Measurements from ENCODE around the gene PKP2. TPM values are rescaled to one million over a fixed set of nuclear protein-coding genes. Genes with fewer than 3 reads are reported as not detected.

PKP2 gene
- total and polyA plus RNA-seq, 2 donors from 2014 or later: 4.3 to 7.6 TPM

DNA sequence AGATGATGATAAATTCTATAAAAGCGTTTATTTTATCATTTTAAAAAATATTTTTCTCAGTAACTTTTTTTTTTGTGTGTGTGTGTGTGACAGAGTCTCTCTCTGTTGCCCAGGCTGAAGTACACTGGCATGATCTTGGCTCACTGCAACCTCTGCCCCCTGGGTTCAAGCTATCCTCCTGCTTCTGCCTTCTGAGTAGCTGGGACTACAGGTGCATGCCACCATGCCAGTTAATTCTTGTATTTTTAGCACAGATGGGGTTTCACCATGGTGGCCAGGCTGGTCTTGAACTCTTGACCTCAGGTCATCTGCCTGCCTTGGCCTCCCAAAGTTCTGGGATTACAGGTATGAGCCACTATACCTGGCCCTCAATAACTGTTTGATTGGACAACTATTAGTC lies 37.2 kb downstream of the PKP2 start:
- H3K27me3 ChIP-seq (ENCODE audit: control insufficient read depth, insufficient read depth, low read length): no peaks in the 10 kb centered on the region
- intact Hi-C loops (cut with DNase I): no loop called here
- H3K4me1 ChIP-seq (ENCODE audit: control insufficient read depth in 2 of 3, insufficient read depth in 2 of 3, low read depth in 1 of 3, low read length in 3 of 3): no peaks in the 10 kb centered on the region
- no peak for FAIRE-seq
- DNase-seq: no peak
- H3K4me3 ChIP-seq (ENCODE audit: low read length in 3 of 3): no peak overlapping the region
- H3K27ac ChIP-seq (ENCODE audit: low read depth in 2 of 2, low read length in 2 of 2): no peak overlapping the region
- no peaks in the 10 kb centered on the region for H3K9me3 ChIP-seq (ENCODE audit: control insufficient read depth in 2 of 3, insufficient read depth in 1 of 3, low read length in 3 of 3)
- TF ChIP-seq, protein P1, sequence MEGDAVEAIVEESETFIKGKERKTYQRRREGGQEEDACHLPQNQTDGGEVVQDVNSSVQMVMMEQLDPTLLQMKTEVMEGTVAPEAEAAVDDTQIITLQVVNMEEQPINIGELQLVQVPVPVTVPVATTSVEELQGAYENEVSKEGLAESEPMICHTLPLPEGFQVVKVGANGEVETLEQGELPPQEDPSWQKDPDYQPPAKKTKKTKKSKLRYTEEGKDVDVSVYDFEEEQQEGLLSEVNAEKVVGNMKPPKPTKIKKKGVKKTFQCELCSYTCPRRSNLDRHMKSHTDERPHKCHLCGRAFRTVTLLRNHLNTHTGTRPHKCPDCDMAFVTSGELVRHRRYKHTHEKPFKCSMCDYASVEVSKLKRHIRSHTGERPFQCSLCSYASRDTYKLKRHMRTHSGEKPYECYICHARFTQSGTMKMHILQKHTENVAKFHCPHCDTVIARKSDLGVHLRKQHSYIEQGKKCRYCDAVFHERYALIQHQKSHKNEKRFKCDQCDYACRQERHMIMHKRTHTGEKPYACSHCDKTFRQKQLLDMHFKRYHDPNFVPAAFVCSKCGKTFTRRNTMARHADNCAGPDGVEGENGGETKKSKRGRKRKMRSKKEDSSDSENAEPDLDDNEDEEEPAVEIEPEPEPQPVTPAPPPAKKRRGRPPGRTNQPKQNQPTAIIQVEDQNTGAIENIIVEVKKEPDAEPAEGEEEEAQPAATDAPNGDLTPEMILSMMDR (IDR thresholded peaks at IDR 0.05; ENCODE audit: borderline replicate concordance, extremely low read depth, insufficient read depth): no peak
- no peaks in the 10 kb centered on the region for H3K36me3 ChIP-seq (ENCODE audit: control insufficient read depth in 2 of 3, insufficient read depth in 3 of 3, low read length in 3 of 3)
- H3K9ac ChIP-seq (ENCODE audit: low read length in 3 of 3): no peak overlapping the region

DNA sequence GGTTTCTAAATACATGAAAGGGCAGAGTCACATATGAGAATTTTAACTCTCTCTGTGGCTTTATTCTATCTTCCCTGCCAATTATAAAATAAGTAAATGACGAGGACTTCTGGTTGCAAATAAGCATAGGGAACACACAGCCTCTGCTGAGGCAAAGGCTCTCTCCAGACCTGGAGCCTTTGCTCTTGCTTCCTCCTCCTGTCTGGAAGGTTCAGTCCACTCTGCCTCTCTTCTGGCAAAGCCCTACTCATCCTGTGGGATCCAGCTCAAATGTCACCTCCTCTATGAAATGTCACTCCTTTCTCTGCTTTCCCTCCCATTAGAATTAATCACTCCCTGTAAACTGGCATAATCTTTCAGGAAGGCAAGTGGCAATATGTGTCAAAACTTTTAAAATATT lies 41.9 kb downstream of the PKP2 start:
- FAIRE-seq (no peak), DNase-seq (no peak)
- H3K4me1 ChIP-seq (ENCODE audit: control insufficient read depth in 2 of 3, insufficient read depth in 2 of 3, low read depth in 1 of 3, low read length in 3 of 3): no peaks in the 10 kb centered on the region
- intact Hi-C loops (cut with DNase I): no loop called here
- H3K9me3 ChIP-seq (ENCODE audit: control insufficient read depth in 2 of 3, insufficient read depth in 1 of 3, low read length in 3 of 3): no peaks in the 10 kb centered on the region
- no peaks in the 10 kb centered on the region for H3K36me3 ChIP-seq (ENCODE audit: control insufficient read depth in 2 of 3, insufficient read depth in 3 of 3, low read length in 3 of 3)
- H3K9ac ChIP-seq (ENCODE audit: low read length in 3 of 3): no peak overlapping the region
- H3K27me3 ChIP-seq (ENCODE audit: control insufficient read depth, insufficient read depth, low read length): no peaks in the 10 kb centered on the region
- no peak overlapping the region for H3K27ac ChIP-seq (ENCODE audit: low read depth in 2 of 2, low read length in 2 of 2)
- no peak overlapping the region for H3K4me3 ChIP-seq (ENCODE audit: low read length in 3 of 3)
- TF ChIP-seq, protein P1 (IDR thresholded peaks at IDR 0.05; ENCODE audit: borderline replicate concordance, extremely low read depth, insufficient read depth): no peak

DNA sequence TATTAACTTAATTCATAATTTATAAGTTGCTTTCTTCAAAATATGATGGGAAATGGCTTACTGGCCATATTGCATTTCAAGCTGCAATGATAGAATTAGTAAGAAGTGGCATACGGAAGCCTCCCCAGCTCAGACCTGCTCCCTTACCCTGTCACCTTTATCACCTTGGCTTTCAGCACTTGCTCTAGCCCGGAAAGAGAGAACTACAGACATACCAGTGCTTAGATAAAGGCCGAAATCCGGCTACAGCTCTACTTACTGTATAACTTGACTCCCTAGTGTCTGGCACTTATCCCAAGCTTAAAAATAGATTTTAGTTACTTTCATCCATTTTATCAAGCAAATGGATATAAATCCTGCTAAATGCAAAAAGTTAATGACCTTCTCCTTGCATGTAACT lies 42.5 kb downstream of the PKP2 start:
- FAIRE-seq (no peak), DNase-seq (no peak)
- Histone ChIP-seq H3K9me3 (ENCODE audit: control insufficient read depth in 2 of 3, insufficient read depth in 1 of 3, low read length in 3 of 3) (no peaks in the 10 kb centered on the region), H3K36me3 (ENCODE audit: control insufficient read depth in 2 of 3, insufficient read depth in 3 of 3, low read length in 3 of 3) (no peaks in the 10 kb centered on the region), H3K27ac (ENCODE audit: low read depth in 2 of 2, low read length in 2 of 2) (no peak overlapping the region), H3K4me3 (ENCODE audit: low read length in 3 of 3) (no peak overlapping the region), H3K27me3 (ENCODE audit: control insufficient read depth, insufficient read depth, low read length) (no peaks in the 10 kb centered on the region), H3K4me1 (ENCODE audit: control insufficient read depth in 2 of 3, insufficient read depth in 2 of 3, low read depth in 1 of 3, low read length in 3 of 3) (no peaks in the 10 kb centered on the region), H3K9ac (ENCODE audit: low read length in 3 of 3) (no peak overlapping the region)
- TF ChIP-seq, protein P1 (IDR thresholded peaks at IDR 0.05; ENCODE audit: borderline replicate concordance, extremely low read depth, insufficient read depth): no peak
- intact Hi-C loops (cut with DNase I): no loop called here

DNA sequence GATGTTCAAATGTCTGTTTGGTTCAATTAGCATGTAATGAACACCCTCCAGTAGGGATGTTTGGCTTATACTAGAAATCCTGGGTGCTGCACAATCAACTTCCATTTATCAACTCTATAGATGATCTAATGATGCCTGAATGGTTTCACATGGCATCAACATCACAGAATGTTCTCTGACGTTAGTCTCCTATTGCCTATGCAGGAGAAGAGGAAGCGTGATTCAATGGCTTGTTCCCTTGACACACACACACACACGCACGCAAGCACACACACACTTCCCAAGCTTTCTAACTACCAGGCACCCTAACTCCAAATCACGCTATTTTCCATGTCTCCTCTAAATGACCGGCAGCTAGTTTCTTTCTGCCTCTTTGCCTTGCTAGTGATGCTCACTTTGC lies 49.3 kb downstream of the PKP2 start:
- Histone ChIP-seq H3K27me3 (ENCODE audit: control insufficient read depth, insufficient read depth, low read length) (no peaks in the 10 kb centered on the region), H3K9me3 (ENCODE audit: control insufficient read depth in 2 of 3, insufficient read depth in 1 of 3, low read length in 3 of 3) (no peaks in the 10 kb centered on the region), H3K4me1 (ENCODE audit: control insufficient read depth in 2 of 3, insufficient read depth in 2 of 3, low read depth in 1 of 3, low read length in 3 of 3) (no peaks in the 10 kb centered on the region), H3K27ac (ENCODE audit: low read depth in 2 of 2, low read length in 2 of 2) (no peak overlapping the region), H3K36me3 (ENCODE audit: control insufficient read depth in 2 of 3, insufficient read depth in 3 of 3, low read length in 3 of 3) (no peaks in the 10 kb centered on the region), H3K9ac (ENCODE audit: low read length in 3 of 3) (no peak overlapping the region), H3K4me3 (ENCODE audit: low read length in 3 of 3) (no peak overlapping the region)
- intact Hi-C loops (cut with DNase I): no loop called here
- no peak for FAIRE-seq
- no peak for DNase-seq
- TF ChIP-seq, protein P1 (IDR thresholded peaks at IDR 0.05; ENCODE audit: borderline replicate concordance, extremely low read depth, insufficient read depth): no peak
